ENCODE results near the gene DNAH17. TPM values are rescaled to one million over a fixed set of nuclear protein-coding genes. Genes with fewer than 3 reads are reported as not detected.
"Not testable (repeated sequence)": the region's sequence is repeated elsewhere in the genome, so short reads cannot be mapped to it uniquely, and the experiment has no call there.

Gene DNAH17
- total RNA-seq, 1 donor from 2014 or later = not detected

DNA sequence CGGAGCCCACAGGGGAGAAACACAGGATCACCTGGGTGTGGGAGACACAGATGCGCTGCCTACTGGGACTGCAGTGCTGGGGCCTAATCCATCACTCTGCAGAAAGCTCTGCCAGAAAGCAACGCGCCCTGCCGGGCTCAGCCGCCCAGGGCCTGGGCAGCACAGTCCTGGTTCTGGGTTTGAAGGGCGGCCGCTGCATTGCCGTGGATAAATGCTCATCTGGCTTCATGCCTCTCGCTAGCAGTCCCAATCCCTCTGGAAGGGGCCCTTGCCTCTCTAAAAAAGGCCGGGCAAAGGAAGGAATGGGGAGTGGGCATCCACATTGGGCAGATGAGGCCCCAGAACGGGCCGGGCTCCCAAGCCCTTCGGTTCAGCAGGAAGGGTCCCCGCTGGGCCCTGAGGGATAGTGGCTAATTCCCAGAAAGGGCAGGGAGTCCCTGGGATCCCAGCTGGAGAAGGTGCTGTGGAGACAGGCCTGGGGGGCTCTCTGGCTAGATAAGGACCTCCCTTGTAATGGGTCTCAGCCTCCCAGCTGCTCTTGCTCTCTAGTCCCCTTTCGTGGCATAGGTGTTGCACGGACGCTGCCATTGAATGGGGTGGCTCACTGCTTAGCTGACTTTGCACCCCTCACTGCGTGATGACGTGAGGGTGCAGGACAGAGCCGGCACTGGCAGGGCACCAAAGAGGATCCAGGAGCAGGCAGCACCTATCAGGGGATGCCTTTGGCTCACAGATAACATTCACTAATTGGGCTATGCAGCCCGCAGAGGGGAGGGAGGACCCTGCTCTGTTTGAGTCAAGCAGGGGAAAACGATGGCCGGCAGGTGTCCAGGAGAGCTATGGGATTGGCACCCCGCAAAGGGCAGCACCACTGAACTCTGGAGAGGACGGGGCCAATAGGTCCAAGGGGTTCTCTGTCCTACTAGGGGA lies 110.1 kb downstream of the DNAH17 start:
- H3K27ac ChIP-seq = no peak overlapping the region
- TF ChIP-seq EZH2phosphoT487 (IDR thresholded peaks at IDR 0.05) = no peak
- TF ChIP-seq EZH2 (IDR thresholded peaks at IDR 0.05) = no peak
- TF ChIP-seq, protein P1, sequence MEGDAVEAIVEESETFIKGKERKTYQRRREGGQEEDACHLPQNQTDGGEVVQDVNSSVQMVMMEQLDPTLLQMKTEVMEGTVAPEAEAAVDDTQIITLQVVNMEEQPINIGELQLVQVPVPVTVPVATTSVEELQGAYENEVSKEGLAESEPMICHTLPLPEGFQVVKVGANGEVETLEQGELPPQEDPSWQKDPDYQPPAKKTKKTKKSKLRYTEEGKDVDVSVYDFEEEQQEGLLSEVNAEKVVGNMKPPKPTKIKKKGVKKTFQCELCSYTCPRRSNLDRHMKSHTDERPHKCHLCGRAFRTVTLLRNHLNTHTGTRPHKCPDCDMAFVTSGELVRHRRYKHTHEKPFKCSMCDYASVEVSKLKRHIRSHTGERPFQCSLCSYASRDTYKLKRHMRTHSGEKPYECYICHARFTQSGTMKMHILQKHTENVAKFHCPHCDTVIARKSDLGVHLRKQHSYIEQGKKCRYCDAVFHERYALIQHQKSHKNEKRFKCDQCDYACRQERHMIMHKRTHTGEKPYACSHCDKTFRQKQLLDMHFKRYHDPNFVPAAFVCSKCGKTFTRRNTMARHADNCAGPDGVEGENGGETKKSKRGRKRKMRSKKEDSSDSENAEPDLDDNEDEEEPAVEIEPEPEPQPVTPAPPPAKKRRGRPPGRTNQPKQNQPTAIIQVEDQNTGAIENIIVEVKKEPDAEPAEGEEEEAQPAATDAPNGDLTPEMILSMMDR (IDR thresholded peaks at IDR 0.05) = no peak
- H3K27me3 ChIP-seq = no peaks in the 10 kb centered on the region
- no peak overlapping the region for H3K4me3 ChIP-seq
- no peaks in the 10 kb centered on the region for H3F3A ChIP-seq (ENCODE audit: low read depth)
- Mint-ChIP-seq H3K9me3 (peaks cover 4% of the 10 kb centered on the region), H3K36me3 (no peaks in the 10 kb centered on the region), H3K4me3 (no peak overlapping the region), H3K27me3 (ENCODE audit: insufficient read depth, low read depth) (peaks cover 2% of the 10 kb centered on the region), H3K4me1 (no peaks in the 10 kb centered on the region), H3K27ac (no peak overlapping the region)
- no peaks in the 10 kb centered on the region for H3K4me1 ChIP-seq
- H3K79me2 ChIP-seq (ENCODE audit: low read depth) = no peaks in the 10 kb centered on the region
- H2AFZ ChIP-seq (replicated peaks) = no peak overlapping the region
- H3K9me3 ChIP-seq (ENCODE audit: low read depth) = no peaks in the 10 kb centered on the region
- no peak overlapping the region for H3K9ac ChIP-seq
- H4K20me1 ChIP-seq (ENCODE audit: low read depth) = no peaks in the 10 kb centered on the region
- no peaks in the 10 kb centered on the region for H3K36me3 ChIP-seq
- H3K4me2 ChIP-seq = no peak overlapping the region
- no peak for DNase-seq (ENCODE audit: low spot score)

DNA sequence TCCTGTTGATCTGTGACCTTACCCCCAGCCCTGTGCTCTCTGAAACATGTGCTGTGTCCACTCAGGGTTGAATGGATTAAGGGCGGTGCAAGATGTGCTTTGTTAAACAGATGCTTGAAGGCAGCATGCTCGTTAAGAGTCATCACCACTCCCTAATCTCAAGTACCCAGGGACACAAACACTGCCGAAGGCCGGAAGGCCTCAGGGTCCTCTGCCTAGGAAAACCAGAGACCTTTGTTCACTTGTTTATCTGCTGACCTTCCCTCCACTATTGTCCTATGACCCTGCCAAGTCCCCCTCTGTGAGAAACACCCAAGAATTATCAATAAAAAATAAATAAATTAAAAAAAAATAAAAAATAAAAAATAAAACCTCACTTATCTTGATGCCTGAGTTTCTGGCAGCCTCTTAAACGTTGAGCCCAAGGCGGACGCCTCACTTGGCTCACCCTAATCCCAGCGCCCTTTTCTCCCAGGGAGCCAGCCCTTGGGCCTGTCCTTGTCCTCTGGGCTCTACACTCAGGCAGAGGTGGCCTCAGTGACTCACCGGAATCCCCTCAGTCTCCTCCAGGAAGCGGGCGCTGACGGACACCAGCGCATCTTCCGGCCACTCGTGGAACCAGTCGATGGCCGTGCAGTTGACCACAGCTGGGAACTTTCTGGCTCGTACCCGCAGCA lies 110.9 kb downstream of the DNAH17 start:
- not testable (repeated sequence) for H3K36me3 Mint-ChIP-seq; H3K4me3 ChIP-seq; H3K79me2 ChIP-seq (ENCODE audit: low read depth); H3K27me3 ChIP-seq; DNase-seq (ENCODE audit: low spot score); H2AFZ ChIP-seq (replicated peaks); H3K4me2 ChIP-seq; H3K36me3 ChIP-seq; H3F3A ChIP-seq (ENCODE audit: low read depth); H3K27me3 Mint-ChIP-seq (ENCODE audit: insufficient read depth, low read depth); H3K4me1 Mint-ChIP-seq; H3K9me3 ChIP-seq (ENCODE audit: low read depth); H4K20me1 ChIP-seq (ENCODE audit: low read depth); H3K4me3 Mint-ChIP-seq; H3K9me3 Mint-ChIP-seq; H3K27ac ChIP-seq; H3K4me1 ChIP-seq; H3K9ac ChIP-seq
- H3K27ac Mint-ChIP-seq = peak overlapping the region; percentile 60

DNA sequence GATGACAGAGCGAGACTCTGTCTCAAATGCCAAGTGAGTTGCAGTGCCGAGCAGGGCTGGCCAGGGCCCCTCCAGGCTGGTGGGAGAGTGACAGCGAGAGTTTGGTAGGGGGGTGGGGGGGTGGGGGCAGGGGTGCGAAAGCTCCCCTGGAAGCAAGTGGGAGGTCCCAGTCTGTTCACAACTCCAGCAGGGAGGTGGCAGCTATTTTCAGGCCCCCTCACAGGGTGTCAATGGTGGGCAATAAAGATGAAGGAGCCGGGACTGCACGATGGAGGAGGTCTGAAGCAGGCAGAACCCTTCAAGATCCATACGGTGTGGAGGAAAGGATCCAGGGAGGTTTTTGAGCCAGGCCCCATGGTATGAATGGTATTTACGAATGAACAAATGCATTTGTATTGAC lies 115.0 kb downstream of the DNAH17 start:
- TF ChIP-seq, protein P1 (IDR thresholded peaks at IDR 0.05) = no peak
- TF ChIP-seq EZH2phosphoT487 (IDR thresholded peaks at IDR 0.05) = no peak
- TF ChIP-seq EZH2 (IDR thresholded peaks at IDR 0.05) = no peak
- H3K79me2 ChIP-seq (ENCODE audit: low read depth) = no peaks in the 10 kb centered on the region
- H3K9me3 Mint-ChIP-seq = no peaks in the 10 kb centered on the region
- H3K4me2 ChIP-seq = no peak overlapping the region
- H3K4me1 Mint-ChIP-seq = no peaks in the 10 kb centered on the region
- no peak overlapping the region for H3K27ac Mint-ChIP-seq
- peaks cover 5% of the 10 kb centered on the region for H3K27me3 Mint-ChIP-seq (ENCODE audit: insufficient read depth, low read depth)
- H4K20me1 ChIP-seq (ENCODE audit: low read depth) = no peaks in the 10 kb centered on the region
- H2AFZ ChIP-seq (replicated peaks) = no peak overlapping the region
- H3K9ac ChIP-seq = no peak overlapping the region
- H3K36me3 ChIP-seq = no peaks in the 10 kb centered on the region
- no peak overlapping the region for H3K27ac ChIP-seq
- no peaks in the 10 kb centered on the region for H3K9me3 ChIP-seq (ENCODE audit: low read depth)
- no peaks in the 10 kb centered on the region for H3K4me1 ChIP-seq
- H3K36me3 Mint-ChIP-seq = no peaks in the 10 kb centered on the region
- H3K4me3 Mint-ChIP-seq = no peak overlapping the region
- no peaks in the 10 kb centered on the region for H3F3A ChIP-seq (ENCODE audit: low read depth)
- H3K27me3 ChIP-seq = no peaks in the 10 kb centered on the region
- DNase-seq (ENCODE audit: low spot score) = no peak
- H3K4me3 ChIP-seq = no peak overlapping the region

DNA sequence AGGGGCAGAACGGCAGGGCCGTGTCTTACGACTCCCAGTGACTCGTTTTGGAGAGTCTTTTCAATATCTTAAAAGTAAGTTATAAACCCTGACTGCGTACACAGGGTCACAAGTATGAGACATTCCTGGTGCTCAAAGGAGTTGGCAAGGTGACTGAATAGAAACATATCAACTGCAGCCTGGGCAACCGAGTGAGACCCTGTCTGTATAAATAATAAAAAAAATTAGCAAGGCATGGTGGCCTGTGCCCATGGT lies 115.5 kb downstream of the DNAH17 start:
- TF ChIP-seq, protein P1 (IDR thresholded peaks at IDR 0.05) = no peak
- TF ChIP-seq EZH2phosphoT487 (IDR thresholded peaks at IDR 0.05) = no peak
- TF ChIP-seq EZH2 (IDR thresholded peaks at IDR 0.05) = no peak

More for the DNA sequence above, 115.5 kb downstream of the DNAH17 start:
- Mint-ChIP-seq H3K4me3 (no peak overlapping the region), H3K27ac (no peak overlapping the region), H3K9me3 (no peaks in the 10 kb centered on the region), H3K27me3 (ENCODE audit: insufficient read depth, low read depth) (peaks cover 5% of the 10 kb centered on the region), H3K36me3 (no peaks in the 10 kb centered on the region), H3K4me1 (no peaks in the 10 kb centered on the region)
- DNase-seq (ENCODE audit: low spot score) = no peak
- H3K36me3 ChIP-seq = no peaks in the 10 kb centered on the region
- H3K4me2 ChIP-seq = no peak overlapping the region
- H3F3A ChIP-seq (ENCODE audit: low read depth) = no peaks in the 10 kb centered on the region
- no peak overlapping the region for H2AFZ ChIP-seq (replicated peaks)
- no peaks in the 10 kb centered on the region for H3K27me3 ChIP-seq
- H3K9me3 ChIP-seq (ENCODE audit: low read depth) = no peaks in the 10 kb centered on the region
- H4K20me1 ChIP-seq (ENCODE audit: low read depth) = no peaks in the 10 kb centered on the region
- no peak overlapping the region for H3K4me3 ChIP-seq
- no peak overlapping the region for H3K9ac ChIP-seq
- H3K4me1 ChIP-seq = no peaks in the 10 kb centered on the region
- no peak overlapping the region for H3K27ac ChIP-seq
- no peaks in the 10 kb centered on the region for H3K79me2 ChIP-seq (ENCODE audit: low read depth)
